ENCODE results near the gene HOOK1.

GRCh38 chr1:59828160-59828559, 13.4 kb downstream of the HOOK1 start:
- TF ChIP-seq SIN3A (IDR thresholded peaks at IDR 0.05; ENCODE audit: borderline replicate concordance, insufficient read depth, low read depth, low read length) (no peak), POLR2AphosphoS5 (IDR thresholded peaks at IDR 0.05; ENCODE audit: low read depth, low read length) (no peak), REST (IDR thresholded peaks at IDR 0.05; ENCODE audit: insufficient read depth in 1 of 2, low read depth in 2 of 2, low read length in 1 of 2) (no peak)
- TF ChIP-seq, protein P1, sequence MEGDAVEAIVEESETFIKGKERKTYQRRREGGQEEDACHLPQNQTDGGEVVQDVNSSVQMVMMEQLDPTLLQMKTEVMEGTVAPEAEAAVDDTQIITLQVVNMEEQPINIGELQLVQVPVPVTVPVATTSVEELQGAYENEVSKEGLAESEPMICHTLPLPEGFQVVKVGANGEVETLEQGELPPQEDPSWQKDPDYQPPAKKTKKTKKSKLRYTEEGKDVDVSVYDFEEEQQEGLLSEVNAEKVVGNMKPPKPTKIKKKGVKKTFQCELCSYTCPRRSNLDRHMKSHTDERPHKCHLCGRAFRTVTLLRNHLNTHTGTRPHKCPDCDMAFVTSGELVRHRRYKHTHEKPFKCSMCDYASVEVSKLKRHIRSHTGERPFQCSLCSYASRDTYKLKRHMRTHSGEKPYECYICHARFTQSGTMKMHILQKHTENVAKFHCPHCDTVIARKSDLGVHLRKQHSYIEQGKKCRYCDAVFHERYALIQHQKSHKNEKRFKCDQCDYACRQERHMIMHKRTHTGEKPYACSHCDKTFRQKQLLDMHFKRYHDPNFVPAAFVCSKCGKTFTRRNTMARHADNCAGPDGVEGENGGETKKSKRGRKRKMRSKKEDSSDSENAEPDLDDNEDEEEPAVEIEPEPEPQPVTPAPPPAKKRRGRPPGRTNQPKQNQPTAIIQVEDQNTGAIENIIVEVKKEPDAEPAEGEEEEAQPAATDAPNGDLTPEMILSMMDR (IDR thresholded peaks at IDR 0.05), result no peak
